HEK293 (cell line): Measurements from ENCODE around the gene RABEP2.

Experiments used
- FEZF1 ChIP-seq: fragments of 450-650 bp; formaldehyde crosslinking; IDR thresholded peaks from 2 replicates; pipeline ENCODE4 v1.5.1; 2016; ENCODE audit warnings: missing biosample characterization, missing genetic modification characterization
- GLIS1 ChIP-seq: fragments of 450-650 bp; formaldehyde crosslinking; IDR thresholded peaks from 2 replicates; pipeline ENCODE4 v1.5.1; 2016; ENCODE audit warnings: missing biosample characterization, missing genetic modification characterization
- HOXD13 ChIP-seq: sonication (generic); formaldehyde crosslinking; IDR thresholded peaks from 2 replicates; pipeline ENCODE4 v1.8.0; 2022; ENCODE audit warnings: missing genetic modification reagents, borderline replicate concordance
- KLF7 ChIP-seq: fragments of 450-650 bp; formaldehyde crosslinking; IDR thresholded peaks from 2 replicates; pipeline ENCODE4 v1.5.1; 2016; ENCODE audit warnings: missing biosample characterization, missing genetic modification characterization, borderline replicate concordance
- PBX3 ChIP-seq: sonication (generic); formaldehyde crosslinking; IDR thresholded peaks from 2 replicates; pipeline ENCODE4 v1.8.1; 2022; ENCODE audit warnings: mild to moderate bottlenecking, moderate library complexity, missing genetic modification reagents
- SETDB1 ChIP-seq: IDR thresholded peaks from one replicate; pipeline ENCODE4 v1.6.1; 2017; ENCODE audit warnings: mild to moderate bottlenecking, low read length, moderate library complexity, mixed read lengths; ENCODE audit not compliant: insufficient read length
- YY1 ChIP-seq: fragments of 450-650 bp; formaldehyde crosslinking; IDR thresholded peaks from 2 replicates; pipeline ENCODE4 v1.5.1; 2018; ENCODE audit warnings: missing biosample characterization, missing genetic modification characterization
- ZBTB10 ChIP-seq: fragments of 450-650 bp; formaldehyde crosslinking; IDR thresholded peaks from 2 replicates; pipeline ENCODE4 v1.5.1; 2016; ENCODE audit warnings: missing biosample characterization, missing genetic modification characterization
- ZBTB11 ChIP-seq: fragments of 450-650 bp; formaldehyde crosslinking; conservative IDR thresholded peaks from 2 replicates; pipeline ENCODE4 v1.5.1; 2016; ENCODE audit warnings: low read depth, missing biosample characterization, missing genetic modification characterization
- ZBTB44 ChIP-seq: fragments of 450-650 bp; IDR thresholded peaks from 2 replicates; pipeline ENCODE4 v1.5.1; 2018; ENCODE audit warnings: missing biosample characterization, mild to moderate bottlenecking, missing genetic modification characterization
- ZBTB48 ChIP-seq: fragments of 450-650 bp; formaldehyde crosslinking; IDR thresholded peaks from 2 replicates; pipeline ENCODE4 v1.5.1; 2016; ENCODE audit warnings: missing biosample characterization, missing genetic modification characterization
- ZEB2 ChIP-seq: fragments of 450-650 bp; formaldehyde crosslinking; IDR thresholded peaks from 2 replicates; pipeline ENCODE4 v1.5.1; 2016; ENCODE audit warnings: missing biosample characterization, missing genetic modification characterization
- ZNF132 ChIP-seq: fragments of 450-650 bp; formaldehyde crosslinking; IDR thresholded peaks from 2 replicates; pipeline ENCODE4 v1.5.1; 2017; ENCODE audit warnings: missing biosample characterization, missing genetic modification characterization, borderline replicate concordance
- ZNF148 ChIP-seq: fragments of 450-650 bp; formaldehyde crosslinking; IDR thresholded peaks from 2 replicates; pipeline ENCODE4 v1.5.0; 2017; ENCODE audit warnings: missing biosample characterization, missing genetic modification characterization, borderline replicate concordance
- ZNF157 ChIP-seq: fragments of 450-650 bp; formaldehyde crosslinking; IDR thresholded peaks from 2 replicates; pipeline ENCODE4 v1.5.1; 2016; ENCODE audit warnings: missing biosample characterization, missing genetic modification characterization
- ZNF19 ChIP-seq: fragments of 450-650 bp; formaldehyde crosslinking; IDR thresholded peaks from 2 replicates; pipeline ENCODE4; 2016; ENCODE audit warnings: missing biosample characterization, missing genetic modification characterization, low read depth
- ZNF24 ChIP-seq: fragments of 450-650 bp; formaldehyde crosslinking; IDR thresholded peaks from 2 replicates; pipeline ENCODE4 v1.5.1; 2016; ENCODE audit warnings: missing biosample characterization, missing genetic modification characterization
- ZNF341 ChIP-seq: fragments of 450-650 bp; formaldehyde crosslinking; IDR thresholded peaks from 2 replicates; pipeline ENCODE4; 2016; ENCODE audit warnings: low read depth, missing biosample characterization, missing genetic modification characterization
- ZNF473 ChIP-seq: fragments of 450-650 bp; formaldehyde crosslinking; IDR thresholded peaks from 2 replicates; pipeline ENCODE4 v1.5.1; 2017; ENCODE audit warnings: missing biosample characterization, missing genetic modification characterization
- ZNF513 ChIP-seq: fragments of 450-650 bp; IDR thresholded peaks from 2 replicates; pipeline ENCODE4 v1.5.1; 2018; ENCODE audit warnings: missing biosample characterization, missing genetic modification characterization
- ZNF530 ChIP-seq: fragments of 450-650 bp; formaldehyde crosslinking; IDR thresholded peaks from 2 replicates; pipeline ENCODE4 v1.5.1; 2016; ENCODE audit warnings: low read depth, missing biosample characterization, missing genetic modification characterization
- ZNF558 ChIP-seq: fragments of 450-650 bp; formaldehyde crosslinking; IDR thresholded peaks from 2 replicates; pipeline ENCODE4 v1.5.1; 2016; ENCODE audit warnings: missing biosample characterization, missing genetic modification characterization
- ZNF610 ChIP-seq: fragments of 450-650 bp; formaldehyde crosslinking; IDR thresholded peaks from 2 replicates; pipeline ENCODE4 v1.5.1; 2016; ENCODE audit warnings: missing biosample characterization, missing genetic modification characterization, borderline replicate concordance
- ZNF623 ChIP-seq: fragments of 450-650 bp; formaldehyde crosslinking; IDR thresholded peaks from 2 replicates; pipeline ENCODE4 v1.5.1; 2016; ENCODE audit warnings: missing biosample characterization, missing genetic modification characterization
- ZNF626 ChIP-seq: fragments of 450-650 bp; sonication (Bioruptor Pico); formaldehyde crosslinking; IDR thresholded peaks from 2 replicates; pipeline ENCODE4 v1.5.1; 2018; ENCODE audit warnings: missing biosample characterization, missing genetic modification characterization, inconsistent platforms
- ZNF768 ChIP-seq: fragments of 450-650 bp; formaldehyde crosslinking; IDR thresholded peaks from 2 replicates; pipeline ENCODE4 v1.5.1; 2018; ENCODE audit warnings: missing biosample characterization, mild to moderate bottlenecking, missing genetic modification characterization

RABEP2 gene

GRCh38 chr16:28879841-28880588 lies 45.0 kb downstream of the RABEP2 start (continued):
- TF ChIP-seq FEZF1 = peak; percentile 73
- TF ChIP-seq ZEB2 (tag by site-specific recombination) = peak; percentile 74
- no peak for TF ChIP-seq PBX3 (CRISPR knock-in tag)
- no peak for TF ChIP-seq ZNF157 (tag by site-specific recombination)
- peak; percentile 76; the same call in 1 of the 2 replicates for TF ChIP-seq ZNF24 (tag by site-specific recombination)
- no peak for TF ChIP-seq ZNF473
- no peak for TF ChIP-seq HOXD13 (CRISPR knock-in tag)
- peak; percentile 54 for TF ChIP-seq ZNF513
- TF ChIP-seq SETDB1 = peak; percentile 52
- TF ChIP-seq ZNF626 (tag by site-specific recombination) = no peak
- peak; percentile 99 for TF ChIP-seq GLIS1 (tag by site-specific recombination)
- no peak for TF ChIP-seq ZNF19 (tag by site-specific recombination)
- no peak for TF ChIP-seq ZNF132 (tag by site-specific recombination)
- no peak; the same call in 1 of the 2 replicates for TF ChIP-seq YY1 (tag by site-specific recombination)
- TF ChIP-seq KLF7 (tag by site-specific recombination) = 0 out of 2 replicates have a peak, but pooled peaks have one; percentile 52
- no peak for TF ChIP-seq ZBTB11 (tag by site-specific recombination)
- TF ChIP-seq ZBTB10 (tag by site-specific recombination) = peak; percentile 16; the same call in 1 of the 2 replicates
- peak; percentile 92 for TF ChIP-seq ZBTB48 (tag by site-specific recombination)
- peak; percentile 20; the same call in 1 of the 2 replicates for TF ChIP-seq ZNF341
- TF ChIP-seq ZNF623 (tag by site-specific recombination) = no peak
- 0 out of 2 replicates have a peak, but pooled peaks have one; percentile 3 for TF ChIP-seq ZBTB44 (tag by site-specific recombination)
- no peak for TF ChIP-seq ZNF768 (tag by site-specific recombination)
- no peak for TF ChIP-seq ZNF530 (tag by site-specific recombination)
- no peak for TF ChIP-seq ZNF610 (tag by site-specific recombination)
- TF ChIP-seq ZNF148 (tag by site-specific recombination) = no peak
- no peak for TF ChIP-seq ZNF558
